Measurements from ENCODE around the gene NOG.

Gene NOG

DNA sequence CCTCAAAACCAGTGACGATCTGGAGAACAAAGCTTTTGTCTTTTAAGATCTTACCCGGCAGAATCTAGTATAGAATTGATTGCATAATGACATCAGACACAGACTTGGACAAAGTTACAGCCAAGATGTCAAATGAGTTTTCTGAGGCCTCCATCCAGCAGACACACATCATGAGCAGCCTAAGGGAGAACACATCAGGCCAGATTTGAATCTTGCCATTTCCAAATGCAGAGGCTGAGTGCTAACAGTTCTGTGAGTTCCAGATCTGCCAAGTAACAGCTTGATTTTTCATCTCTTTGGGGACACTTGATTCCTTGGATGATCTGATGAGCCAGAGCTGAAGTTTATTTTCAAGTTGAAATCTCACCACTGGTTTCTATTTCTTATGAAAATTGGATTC lies 21.0 kb downstream of the NOG start:
- no peak overlapping the region for H3K4me3 ChIP-seq (ENCODE audit: low read depth, low read length)
- DNase-seq (ENCODE audit: low read depth), result no peak
- TF ChIP-seq, protein P1, sequence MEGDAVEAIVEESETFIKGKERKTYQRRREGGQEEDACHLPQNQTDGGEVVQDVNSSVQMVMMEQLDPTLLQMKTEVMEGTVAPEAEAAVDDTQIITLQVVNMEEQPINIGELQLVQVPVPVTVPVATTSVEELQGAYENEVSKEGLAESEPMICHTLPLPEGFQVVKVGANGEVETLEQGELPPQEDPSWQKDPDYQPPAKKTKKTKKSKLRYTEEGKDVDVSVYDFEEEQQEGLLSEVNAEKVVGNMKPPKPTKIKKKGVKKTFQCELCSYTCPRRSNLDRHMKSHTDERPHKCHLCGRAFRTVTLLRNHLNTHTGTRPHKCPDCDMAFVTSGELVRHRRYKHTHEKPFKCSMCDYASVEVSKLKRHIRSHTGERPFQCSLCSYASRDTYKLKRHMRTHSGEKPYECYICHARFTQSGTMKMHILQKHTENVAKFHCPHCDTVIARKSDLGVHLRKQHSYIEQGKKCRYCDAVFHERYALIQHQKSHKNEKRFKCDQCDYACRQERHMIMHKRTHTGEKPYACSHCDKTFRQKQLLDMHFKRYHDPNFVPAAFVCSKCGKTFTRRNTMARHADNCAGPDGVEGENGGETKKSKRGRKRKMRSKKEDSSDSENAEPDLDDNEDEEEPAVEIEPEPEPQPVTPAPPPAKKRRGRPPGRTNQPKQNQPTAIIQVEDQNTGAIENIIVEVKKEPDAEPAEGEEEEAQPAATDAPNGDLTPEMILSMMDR (IDR thresholded peaks at IDR 0.05; ENCODE audit: control insufficient read depth, extremely low read depth, insufficient read depth), result no peak

DNA sequence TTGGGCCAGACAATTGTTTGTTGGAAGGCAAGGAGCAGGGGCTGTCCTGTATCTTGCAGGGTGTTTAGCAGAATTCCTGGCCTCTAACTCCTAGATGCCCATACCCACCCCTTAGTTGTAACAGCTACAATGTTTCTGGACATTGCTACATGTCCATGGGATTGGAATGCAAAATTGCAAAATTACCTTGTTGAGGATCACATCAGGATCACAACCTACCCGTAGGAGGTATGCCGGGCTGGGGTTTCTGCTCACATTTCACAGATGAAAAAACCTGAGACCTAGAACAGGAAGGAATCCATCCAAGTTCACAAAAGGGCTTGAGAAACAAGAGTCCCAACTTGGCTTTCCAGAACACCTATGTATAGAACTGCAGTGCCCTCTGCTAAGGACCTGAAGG lies 22.7 kb downstream of the NOG start:
- DNase-seq (ENCODE audit: low read depth), result no peak
- no peak overlapping the region for H3K4me3 ChIP-seq (ENCODE audit: low read depth, low read length)
- TF ChIP-seq, protein P1 (IDR thresholded peaks at IDR 0.05; ENCODE audit: control insufficient read depth, extremely low read depth, insufficient read depth), result no peak

DNA sequence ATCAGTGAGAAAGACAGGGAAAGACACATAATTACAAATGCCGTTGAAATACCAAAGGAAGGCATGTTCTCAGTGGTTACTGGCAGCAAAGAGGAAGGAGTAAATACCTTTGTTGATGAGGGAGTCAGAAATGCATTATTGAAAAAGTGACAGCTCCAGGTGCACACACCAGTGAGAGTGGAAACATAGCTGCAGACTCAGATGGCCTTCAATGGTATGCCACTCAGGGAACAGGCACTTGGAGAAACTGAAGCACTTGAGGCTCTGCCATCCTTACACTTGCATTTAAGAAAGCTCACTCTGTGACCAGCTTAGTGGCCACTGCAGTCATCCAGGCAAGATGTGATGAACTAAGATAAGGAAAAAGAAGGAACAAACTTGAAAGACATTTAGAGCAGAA lies 29.9 kb downstream of the NOG start:
- H3K4me3 ChIP-seq (ENCODE audit: low read depth, low read length), result no peak overlapping the region
- TF ChIP-seq, protein P1 (IDR thresholded peaks at IDR 0.05; ENCODE audit: control insufficient read depth, extremely low read depth, insufficient read depth), result no peak
- DNase-seq (ENCODE audit: low read depth), result no peak

DNA sequence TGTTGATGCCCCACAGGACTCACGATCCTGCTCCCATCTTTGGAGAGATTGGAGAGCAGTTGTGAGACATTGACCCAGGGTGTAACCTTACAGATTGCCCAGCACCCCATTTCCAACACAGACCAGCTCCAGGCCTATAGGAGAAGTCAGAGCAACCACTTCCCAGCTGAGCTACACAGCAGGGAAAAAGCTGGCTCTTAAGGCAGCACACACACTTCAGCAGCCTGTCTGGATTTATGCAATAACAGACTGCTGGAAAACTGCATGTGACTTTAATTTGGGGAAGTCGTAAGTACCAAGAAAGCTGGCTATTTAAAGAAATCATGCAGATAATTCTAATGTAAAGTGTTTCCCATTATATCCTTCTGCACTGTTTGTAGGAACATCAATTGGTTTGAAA lies 30.8 kb downstream of the NOG start:
- TF ChIP-seq, protein P1 (IDR thresholded peaks at IDR 0.05; ENCODE audit: control insufficient read depth, extremely low read depth, insufficient read depth), result no peak
- H3K4me3 ChIP-seq (ENCODE audit: low read depth, low read length), result no peak overlapping the region
- no peak for DNase-seq (ENCODE audit: low read depth)

DNA sequence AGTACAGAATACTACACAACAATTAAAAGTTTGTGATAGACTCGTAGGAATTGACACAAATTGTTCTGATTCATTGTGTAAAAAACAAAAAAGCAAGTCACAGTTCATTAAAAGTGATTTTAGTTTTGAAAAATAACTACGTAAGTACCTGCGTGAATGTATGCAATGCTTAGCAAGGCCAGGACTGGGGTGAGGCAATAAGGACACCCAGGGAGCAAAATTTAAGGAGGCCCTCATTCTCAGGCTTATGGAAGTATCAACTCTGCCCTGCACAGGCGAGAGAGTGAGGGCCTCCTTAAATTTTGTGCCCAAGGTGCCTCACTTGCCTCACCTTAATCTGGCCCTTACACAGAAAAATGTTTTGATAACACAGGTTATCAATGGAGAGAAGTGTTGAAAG lies 31.4 kb downstream of the NOG start:
- TF ChIP-seq, protein P1 (IDR thresholded peaks at IDR 0.05; ENCODE audit: control insufficient read depth, extremely low read depth, insufficient read depth), result no peak

DNA sequence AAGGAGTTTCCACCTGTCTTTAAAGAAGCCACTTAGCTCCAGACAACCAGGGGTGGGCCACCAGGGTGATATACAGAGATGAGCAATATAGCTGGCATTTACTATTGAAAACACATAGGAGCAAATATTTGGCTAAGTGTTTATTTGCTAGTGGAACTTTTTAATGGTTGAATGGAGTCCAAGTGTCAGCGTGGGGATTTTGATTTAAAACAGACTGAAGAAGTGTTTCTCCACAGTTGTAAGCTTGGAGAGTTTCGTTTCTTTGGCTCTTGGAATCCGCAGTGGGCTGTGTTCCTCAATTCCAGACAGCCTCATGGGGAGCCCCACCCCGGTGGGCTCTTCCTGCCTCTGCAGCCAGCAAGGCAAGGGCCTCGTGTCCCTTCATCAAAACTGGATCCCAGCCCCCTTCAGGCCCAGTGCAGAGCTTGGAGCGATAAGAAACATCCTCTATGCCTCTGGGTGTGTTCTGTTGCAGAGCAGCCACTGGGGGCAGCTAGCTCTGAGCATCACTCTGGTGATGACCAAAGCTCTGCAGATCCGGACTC lies 36.1 kb downstream of the NOG start:
- H3K4me3 ChIP-seq (ENCODE audit: low read depth, low read length), result no peak overlapping the region
- peak; percentile 15 for DNase-seq (ENCODE audit: low read depth)
- TF ChIP-seq, protein P1 (IDR thresholded peaks at IDR 0.05; ENCODE audit: control insufficient read depth, extremely low read depth, insufficient read depth), result peak; percentile 45

More for the DNA sequence above, 31.4 kb downstream of the NOG start:
- no peak overlapping the region for H3K4me3 ChIP-seq (ENCODE audit: low read depth, low read length)
- no peak for DNase-seq (ENCODE audit: low read depth)

DNA sequence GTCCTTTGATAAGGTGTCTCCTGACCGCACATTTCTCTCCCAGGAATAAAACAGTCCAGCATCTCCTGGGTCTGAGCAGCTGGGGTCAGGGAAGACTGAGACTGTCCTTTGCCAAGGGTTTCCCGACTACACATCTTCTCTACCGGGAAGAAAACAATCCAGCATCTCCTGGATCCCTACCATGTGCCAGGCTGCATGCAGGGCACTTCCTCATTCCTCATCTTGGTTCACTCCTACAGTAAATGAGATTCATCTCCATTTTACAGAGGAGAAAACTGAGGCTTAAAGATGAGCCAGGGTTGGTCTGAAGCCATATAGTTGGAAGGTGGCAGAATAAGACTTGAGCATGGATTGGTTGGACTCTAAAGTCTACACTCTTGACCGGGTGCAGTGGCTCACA lies 36.7 kb downstream of the NOG start:
- TF ChIP-seq, protein P1 (IDR thresholded peaks at IDR 0.05; ENCODE audit: control insufficient read depth, extremely low read depth, insufficient read depth), result no peak
- no peak overlapping the region for H3K4me3 ChIP-seq (ENCODE audit: low read depth, low read length)
- no peak for DNase-seq (ENCODE audit: low read depth)
